Fibroblast of villous mesenchyme (primary cell): ENCODE results near the gene PLCG1. TPM values are rescaled to one million over a fixed set of nuclear protein-coding genes. Genes with fewer than 3 reads are reported as not detected.
A peak's percentile ranks its signal among the peaks of the same experiment; 100 is the strongest.

Experiments used
- DNase-seq: peaks from one replicate; pipeline ENCODE4 v3.0.0-alpha.2; 2010; ENCODE audit warnings: low read depth
- H3K4me3 ChIP-seq: 2 replicates; pipeline ENCODE4 v1.5.1; 2011; ENCODE audit warnings: low read depth, mild to moderate bottlenecking, low read length
- CTCF ChIP-seq: IDR thresholded peaks from 2 replicates; pipeline ENCODE4 v1.5.1; 2012; ENCODE audit warnings: low read depth, mild to moderate bottlenecking, low read length; ENCODE audit not compliant: insufficient read depth
- total RNA-seq: library from RNA; depleted of rRNA; stranded (reverse); fragments of >200 nt; gene quantifications from 2 replicates; pipeline ENCODE4 v1.2.3, GENCODE V29; 2012

Gene PLCG1
- total RNA-seq, 1 donor = 60.9 TPM

DNA sequence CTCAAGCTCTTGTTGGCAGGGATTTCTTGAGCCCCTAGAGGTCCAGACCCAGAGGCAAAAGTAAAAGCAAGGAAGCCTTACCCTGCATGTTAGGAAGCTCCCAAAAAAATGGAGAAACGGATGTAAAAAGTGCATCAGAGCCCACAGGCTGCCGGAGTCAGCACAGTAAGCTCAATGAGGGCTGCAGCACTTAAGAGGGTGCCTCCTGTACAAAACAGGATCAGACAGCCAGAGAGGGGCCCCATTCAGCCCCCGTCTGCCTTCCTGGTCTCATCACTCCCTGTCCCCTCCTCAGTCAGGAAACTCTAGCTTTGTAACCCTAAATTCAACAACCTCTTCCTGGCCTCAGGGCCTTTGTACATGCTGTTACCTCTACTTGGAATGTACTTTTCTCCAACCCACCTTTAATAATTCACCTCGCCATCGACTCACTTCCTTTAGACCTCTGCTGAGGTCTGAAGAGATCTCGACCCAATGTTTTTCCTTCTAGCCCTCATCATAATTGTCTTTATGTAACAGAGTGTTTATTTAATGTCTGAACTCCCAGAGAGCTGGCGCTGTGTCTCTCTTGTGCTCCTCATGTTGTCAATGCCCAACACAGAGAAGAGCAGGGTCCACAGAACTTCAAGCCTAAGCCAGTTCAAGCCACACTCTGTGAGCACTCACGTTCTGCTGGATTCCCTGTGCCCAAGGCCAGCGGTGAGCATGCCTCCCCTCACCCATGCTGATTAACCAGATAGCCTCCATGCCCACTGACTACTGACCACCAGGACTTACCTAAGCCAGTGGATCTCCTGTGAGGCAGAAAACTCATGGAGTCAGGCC, 2.8 kb upstream of the PLCG1 start:
- no peak overlapping the region for H3K4me3 ChIP-seq
- TF ChIP-seq CTCF = no peak
- no peak for DNase-seq

DNA sequence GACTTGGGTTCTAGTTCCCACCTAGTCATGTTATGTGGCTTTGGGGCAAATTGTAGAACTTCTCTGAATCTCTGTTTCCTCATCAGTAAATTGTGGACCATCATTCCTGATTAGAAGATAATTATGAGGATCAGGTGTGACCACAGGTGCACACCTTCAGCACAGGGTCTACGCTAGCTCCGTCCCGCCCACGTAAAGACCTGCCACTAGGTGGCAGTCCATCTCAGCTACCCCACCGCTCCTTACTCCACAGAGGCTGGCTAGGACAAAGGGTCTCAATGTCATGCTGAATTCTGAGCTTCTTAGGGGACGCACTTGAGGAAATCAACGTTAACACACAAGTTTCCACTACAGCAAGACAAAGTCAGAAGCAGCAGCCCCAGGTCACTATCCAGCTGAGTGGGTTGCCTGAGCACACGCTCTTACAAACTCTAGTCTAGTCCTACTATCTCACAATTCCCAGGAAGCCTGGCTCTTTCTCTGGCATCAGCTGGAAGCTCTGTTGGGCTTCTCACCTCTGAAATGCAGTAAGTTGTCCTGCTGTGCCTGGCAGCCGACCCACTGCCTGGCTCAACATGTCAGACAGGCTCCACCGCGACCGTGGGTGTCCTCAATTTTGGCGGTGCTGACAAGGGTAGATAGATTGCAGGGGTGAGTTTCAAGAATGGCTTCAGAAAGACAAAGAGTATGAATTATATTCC, 2.0 kb upstream of the PLCG1 start:
- no peak for DNase-seq
- H3K4me3 ChIP-seq = no peak overlapping the region
- TF ChIP-seq CTCF = peak; percentile 74

GRCh38 chr20:41135888-41136679, 1.3 kb upstream of the PLCG1 start:
- DNase-seq = no peak
- H3K4me3 ChIP-seq = peak overlapping the region; percentile 59
- TF ChIP-seq CTCF = no peak

DNA sequence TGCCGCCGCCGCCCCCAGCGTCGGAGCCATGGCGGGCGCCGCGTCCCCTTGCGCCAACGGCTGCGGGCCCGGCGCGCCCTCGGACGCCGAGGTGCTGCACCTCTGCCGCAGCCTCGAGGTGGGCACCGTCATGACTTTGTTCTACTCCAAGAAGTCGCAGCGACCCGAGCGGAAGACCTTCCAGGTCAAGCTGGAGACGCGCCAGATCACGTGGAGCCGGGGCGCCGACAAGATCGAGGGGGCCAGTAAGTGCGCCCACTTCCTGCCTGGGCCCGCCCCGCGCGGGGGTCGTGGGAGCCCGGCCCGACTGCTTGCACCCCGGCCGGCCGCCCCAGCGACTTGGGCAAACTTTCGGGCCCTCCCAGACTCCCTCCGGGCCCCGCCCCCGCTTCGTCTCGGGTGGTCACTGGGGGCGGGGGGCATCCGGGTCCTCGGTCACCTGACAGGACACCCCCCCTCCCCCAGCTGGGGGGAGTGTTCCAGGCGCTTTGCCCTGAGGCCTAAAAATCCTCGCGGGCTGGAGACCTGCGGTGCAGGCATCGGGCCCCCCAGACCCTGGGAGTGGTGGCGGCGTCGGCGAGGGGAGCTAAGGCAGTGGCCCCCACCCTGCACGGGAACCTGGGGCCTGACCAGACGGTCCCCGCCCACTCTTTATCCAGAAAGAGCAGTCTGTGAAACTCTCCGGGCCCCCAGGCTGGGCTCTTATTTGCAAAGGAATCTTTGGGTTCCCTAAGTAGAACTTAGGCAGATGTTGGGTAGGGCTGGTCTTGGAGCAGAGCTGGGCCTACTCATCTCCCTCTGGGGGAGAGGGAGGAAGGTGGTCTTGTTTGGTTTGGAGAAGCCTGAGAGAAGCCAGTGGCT, 501 bp downstream of the PLCG1 start:
- peak; percentile 70 for DNase-seq
- H3K4me3 ChIP-seq = peak overlapping the region; percentile 59
- no peak for TF ChIP-seq CTCF

DNA sequence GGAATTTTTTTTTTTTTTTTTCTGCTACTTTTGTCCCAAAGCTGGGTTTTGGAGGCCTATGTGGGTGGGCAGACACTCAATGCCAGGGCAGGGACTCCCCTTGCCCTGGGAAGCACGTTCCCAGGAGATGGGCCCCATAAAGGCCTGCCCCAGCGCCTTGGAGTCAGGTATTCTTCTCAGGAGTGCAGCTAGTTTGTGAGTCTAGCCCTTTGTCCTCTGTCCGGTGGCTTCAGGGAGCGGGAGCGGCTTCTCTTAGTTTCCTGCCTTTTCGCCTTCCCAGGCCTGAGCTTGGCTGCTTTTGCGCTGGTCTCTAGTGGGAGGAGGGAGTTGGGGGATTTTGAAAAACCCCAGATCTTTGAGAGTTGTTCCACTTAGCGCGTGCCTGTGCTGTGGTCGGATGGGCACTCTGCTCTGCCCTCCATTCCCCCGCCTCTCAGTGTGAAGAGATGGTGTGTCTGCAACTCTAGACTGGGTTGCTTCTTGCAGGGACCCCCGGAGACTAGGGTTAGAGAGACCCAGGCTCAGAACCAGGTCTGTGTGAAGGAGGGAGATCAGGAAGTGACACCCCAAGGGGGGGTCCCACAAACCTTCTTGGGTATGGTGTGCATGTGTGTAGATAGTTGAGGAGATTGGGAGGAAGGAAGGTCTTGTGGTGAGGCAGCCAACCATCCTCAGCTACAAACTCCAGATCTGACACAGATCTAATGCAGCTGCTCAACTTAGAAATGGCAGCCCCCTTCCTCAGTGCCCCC, 1.3 kb downstream of the PLCG1 start:
- peak; percentile 32 for DNase-seq
- no peak for TF ChIP-seq CTCF
- peak overlapping the region; percentile 59 for H3K4me3 ChIP-seq
